Mesodermal cell (in vitro differentiated cells): ENCODE data around the gene PDSS1.
A peak's percentile ranks its signal among the peaks of the same experiment; 100 is the strongest.
"Not testable (repeated sequence)": the region's sequence is repeated elsewhere in the genome, so short reads cannot be mapped to it uniquely, and the experiment has no call there.

Experiments used
- H3K27ac ChIP-seq: 2 replicates; pipeline ENCODE4 v1.7.0; 2013; ENCODE audit warnings: mild to moderate bottlenecking, low read depth, low read length, moderate library complexity; ENCODE audit not compliant: severe bottlenecking
- H3K36me3 ChIP-seq: 2 replicates; pipeline ENCODE4 v1.7.1; 2013; ENCODE audit warnings: mild to moderate bottlenecking, low read length, moderate library complexity; ENCODE audit not compliant: control insufficient read depth, insufficient read depth
- H3K4me1 ChIP-seq: one replicate; pipeline ENCODE4 v1.7.1; 2013; ENCODE audit warnings: mild to moderate bottlenecking, low read length; ENCODE audit not compliant: insufficient read depth, control insufficient read depth, poor library complexity, severe bottlenecking
- H3K4me3 ChIP-seq: 2 replicates; pipeline ENCODE4 v1.7.0; 2013; ENCODE audit warnings: low read length, control low read depth, mild to moderate bottlenecking; ENCODE audit not compliant: insufficient read depth, poor library complexity, severe bottlenecking; ENCODE audit errors: extremely low read depth
- H3K9me3 ChIP-seq: 2 replicates; pipeline ENCODE4 v1.7.1; 2013; ENCODE audit warnings: mild to moderate bottlenecking, low read length, moderate library complexity; ENCODE audit not compliant: control insufficient read depth
- WGBS, 2 experiments: methylation state at CpG; one replicate each; pipeline ENCODE4 v1.1.5; 2013; ENCODE audit warnings: missing lambda C conversion rate in 2 of 2; ENCODE audit not compliant: insufficient coverage in 2 of 2; 5-methylcytosine and 5-hydroxymethylcytosine counted together

PDSS1 gene

DNA sequence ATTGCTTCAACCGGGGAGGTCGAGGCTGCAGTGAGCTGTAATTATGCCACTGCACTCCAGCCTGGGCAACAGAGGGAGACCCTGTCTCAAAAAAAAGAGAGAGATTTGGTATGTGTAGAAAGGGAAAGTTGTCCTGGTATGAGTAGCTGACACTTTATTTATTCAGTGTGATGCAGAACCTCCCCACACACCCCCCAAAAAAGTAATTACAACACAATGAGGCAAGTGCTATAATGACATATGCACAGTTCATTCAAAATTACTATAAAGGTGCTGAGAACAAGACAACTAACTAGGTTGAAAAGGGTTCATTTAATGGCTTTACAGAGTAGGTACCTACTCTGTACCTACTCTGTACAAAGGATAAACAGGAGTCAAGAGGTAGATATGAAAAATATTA is 80.2 kb downstream of the PDSS1 start:
- Histone ChIP-seq H3K36me3 (no peaks in the 10 kb centered on the region), H3K27ac (no peak overlapping the region), H3K9me3 (no peaks in the 10 kb centered on the region), H3K4me3 (no peak overlapping the region), H3K4me1 (peaks cover 28% of the 10 kb centered on the region)
- WGBS, 2 experiments, result 83 to 100% methylated on average over 2 of the region's 2 CpGs

DNA sequence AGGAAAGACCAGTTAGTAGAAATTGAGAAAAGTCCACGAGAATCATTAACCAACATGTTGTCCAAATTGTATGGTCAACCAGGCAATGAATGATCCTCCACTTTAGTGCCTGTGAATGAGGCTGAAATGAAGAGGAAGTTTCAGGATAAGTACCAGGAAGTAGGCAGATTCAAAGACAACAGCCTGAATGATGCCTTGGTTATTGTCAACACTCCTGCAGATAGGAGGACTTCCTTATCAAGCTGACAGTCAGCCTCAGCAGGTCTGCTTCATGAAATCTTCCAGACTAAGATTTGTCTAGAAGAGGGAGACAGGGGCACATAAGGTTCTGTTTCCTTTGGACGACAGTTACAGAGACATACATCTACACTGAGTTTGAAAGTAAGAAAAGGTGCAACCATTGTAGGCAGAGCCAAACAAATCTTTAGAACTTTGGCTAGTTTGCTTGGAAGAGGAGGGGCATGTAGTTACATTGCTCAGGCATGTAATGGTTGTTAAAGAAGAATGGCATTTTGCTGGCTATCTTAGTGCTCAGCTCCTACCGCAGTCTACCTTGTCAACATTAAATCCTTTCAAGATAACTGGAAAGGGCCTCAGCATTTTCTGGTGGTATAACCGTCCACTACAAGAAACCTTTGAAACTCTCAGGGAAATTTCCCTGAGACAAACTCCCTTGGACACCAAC is 81.8 kb downstream of the PDSS1 start:
- Histone ChIP-seq H3K9me3 (no peaks in the 10 kb centered on the region), H3K4me1 (peaks cover 28% of the 10 kb centered on the region), H3K27ac (peak overlapping the region; percentile 52), H3K4me3 (no peak overlapping the region), H3K36me3 (no peaks in the 10 kb centered on the region)
- 84 to 100% methylated on average over 1 to 4 of the region's 4 CpGs for WGBS, 2 experiments

DNA sequence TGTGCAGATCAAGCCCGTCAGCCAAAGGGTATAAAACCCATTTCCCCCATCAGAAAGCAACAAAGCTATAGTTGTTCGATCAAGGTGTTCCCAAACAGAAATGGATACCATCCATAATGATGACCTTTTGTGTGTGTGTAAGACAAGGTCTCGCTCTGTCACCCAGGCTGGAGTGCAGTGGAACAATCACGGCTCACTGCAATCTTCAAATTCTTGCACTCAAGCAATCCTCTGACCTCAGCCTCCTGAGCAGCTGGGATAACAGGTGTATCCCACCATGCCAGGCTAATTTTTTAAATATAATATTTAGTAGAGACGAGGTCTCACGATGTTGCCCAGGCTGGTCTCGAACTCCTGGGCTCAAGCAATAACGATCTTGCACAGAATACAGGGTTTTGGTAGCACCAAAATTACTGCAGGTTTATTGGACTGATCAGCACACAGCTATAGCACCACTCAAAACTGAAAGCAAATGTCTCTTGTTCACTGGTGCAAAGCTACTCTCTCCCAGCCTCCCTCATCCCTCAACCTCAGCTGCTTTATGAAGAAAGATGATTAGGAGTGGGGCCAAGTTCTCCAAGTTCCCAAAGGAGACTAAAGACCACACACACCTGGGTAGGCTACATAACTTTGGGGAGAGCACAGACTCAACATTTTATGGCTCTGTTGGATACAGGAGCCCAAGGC is 82.7 kb downstream of the PDSS1 start:
- H3K4me1 ChIP-seq, result peaks cover 28% of the 10 kb centered on the region
- H3K36me3 ChIP-seq, result no peaks in the 10 kb centered on the region
- no peak overlapping the region for H3K4me3 ChIP-seq
- WGBS, 2 experiments, result 95 to 98% methylated on average over 5 to 6 of the region's 8 CpGs
- no peaks in the 10 kb centered on the region for H3K9me3 ChIP-seq
- H3K27ac ChIP-seq, result peak overlapping the region; percentile 52

DNA sequence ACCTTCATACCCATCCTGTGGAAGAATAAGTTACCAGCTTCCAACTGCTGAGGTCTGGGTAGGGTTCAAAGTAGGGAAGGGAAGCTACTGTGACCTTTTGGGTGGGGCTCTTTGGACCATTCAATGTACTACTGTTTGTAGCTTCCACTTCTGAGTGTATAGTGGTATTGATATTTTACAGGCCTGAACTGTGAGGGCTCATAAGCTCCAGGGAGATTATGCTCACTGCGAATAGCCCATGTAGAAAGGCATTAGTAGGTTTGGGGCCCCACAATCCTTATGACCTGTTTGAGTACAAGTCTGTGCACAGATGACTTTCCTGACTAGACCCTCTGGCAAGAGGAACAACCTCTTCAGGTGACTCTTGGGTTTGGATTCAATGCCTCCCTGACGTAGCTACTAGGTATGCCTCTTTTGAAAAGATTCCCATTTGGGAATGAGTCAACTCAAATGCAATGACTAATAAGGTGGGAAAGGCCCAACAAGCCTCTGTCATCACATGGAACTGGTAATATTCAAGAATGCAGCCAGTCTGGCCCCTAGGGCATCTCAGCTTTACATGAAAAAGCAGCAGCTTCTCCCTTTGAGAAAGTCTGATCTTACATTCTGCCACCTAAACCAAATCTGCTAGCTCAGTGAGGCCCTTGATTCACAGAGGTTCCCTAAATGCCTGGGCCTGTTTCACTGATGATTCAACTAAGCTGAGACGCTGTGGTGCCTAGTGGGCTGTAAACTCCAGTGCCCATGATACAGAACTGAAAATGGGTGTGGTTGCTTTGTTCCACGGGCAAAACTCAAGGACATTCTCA is 83.5 kb downstream of the PDSS1 start:
- no peaks in the 10 kb centered on the region for H3K9me3 ChIP-seq
- H3K4me1 ChIP-seq, result peaks cover 27% of the 10 kb centered on the region
- no peak overlapping the region for H3K4me3 ChIP-seq
- 90 to 97% methylated on average over 3 of the region's 4 CpGs for WGBS, 2 experiments
- peak overlapping the region; percentile 51 for H3K27ac ChIP-seq
- no peaks in the 10 kb centered on the region for H3K36me3 ChIP-seq

DNA sequence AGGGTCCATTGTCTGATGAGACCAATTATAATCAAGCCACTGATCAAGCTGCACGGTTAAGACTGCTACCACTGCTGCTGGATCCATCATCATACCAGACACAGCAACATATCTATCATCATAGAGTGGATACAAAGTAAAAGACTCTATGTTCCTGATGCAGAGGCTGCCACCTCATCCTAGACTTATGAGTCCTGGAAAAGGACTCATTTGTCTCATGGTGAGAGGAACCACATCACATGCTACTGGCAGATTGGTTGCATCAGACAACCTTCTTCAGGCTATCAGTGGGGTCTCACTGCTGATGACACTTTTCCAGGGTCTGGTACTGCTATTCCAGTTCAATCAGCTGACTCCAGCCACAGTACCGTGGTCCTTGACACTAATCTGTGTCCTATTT is 84.3 kb downstream of the PDSS1 start:
- H3K27ac ChIP-seq, result peak overlapping the region; percentile 51
- peaks cover 24% of the 10 kb centered on the region for H3K4me1 ChIP-seq
- H3K36me3 ChIP-seq, result no peaks in the 10 kb centered on the region
- H3K4me3 ChIP-seq, result no peak overlapping the region
- H3K9me3 ChIP-seq, result no peaks in the 10 kb centered on the region
- 100% methylated on average over 1 to 2 of the region's 2 CpGs for WGBS, 2 experiments

DNA sequence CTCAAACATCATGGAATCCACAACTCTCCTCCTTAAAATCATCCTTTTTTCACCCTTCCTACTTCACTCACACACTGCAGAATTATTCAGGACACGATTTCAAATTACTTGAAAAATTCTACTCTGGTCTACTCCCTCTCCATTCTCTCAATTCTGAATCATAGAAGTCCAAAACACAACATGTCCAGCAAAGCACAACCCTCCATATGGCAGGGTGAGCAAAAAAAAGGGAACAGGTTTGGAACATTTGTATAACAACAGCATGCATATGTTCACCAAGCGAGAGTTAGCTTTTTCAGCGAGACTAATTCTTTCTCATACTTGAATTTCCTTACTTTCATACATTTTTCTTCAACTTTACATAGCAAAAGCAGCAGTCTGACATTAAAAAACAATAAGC is 89.9 kb downstream of the PDSS1 start:
- Histone ChIP-seq H3K4me1 (no peaks in the 10 kb centered on the region), H3K9me3 (no peaks in the 10 kb centered on the region), H3K4me3 (no peak overlapping the region), H3K27ac (no peak overlapping the region), H3K36me3 (no peaks in the 10 kb centered on the region)
- 82 to 100% methylated on average over 2 to 3 of the region's 3 CpGs for WGBS, 2 experiments

DNA sequence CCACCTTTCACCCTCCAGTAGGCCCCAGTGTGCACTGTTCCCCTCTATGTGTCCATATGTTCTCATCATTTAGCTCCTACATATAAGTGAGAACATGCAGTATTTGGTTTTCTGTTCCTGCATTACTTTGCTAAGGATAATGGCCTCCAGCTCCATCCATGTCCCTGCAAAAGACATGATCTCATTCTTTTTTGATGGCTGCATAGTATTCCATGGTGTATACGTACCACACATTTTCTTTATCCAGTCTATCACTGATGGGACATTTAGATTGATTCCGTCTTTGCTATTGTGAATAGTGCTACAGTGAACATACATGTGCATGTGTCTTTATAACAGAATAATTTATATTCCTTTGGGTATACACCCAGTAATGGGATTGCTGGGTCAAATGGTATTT is 92.3 kb downstream of the PDSS1 start:
- no CpG with 5 or more reads among the region's 2 CpGs for WGBS, 2 experiments
- not testable (repeated sequence) for H3K27ac ChIP-seq, H3K36me3 ChIP-seq, H3K9me3 ChIP-seq, H3K4me3 ChIP-seq, H3K4me1 ChIP-seq

DNA sequence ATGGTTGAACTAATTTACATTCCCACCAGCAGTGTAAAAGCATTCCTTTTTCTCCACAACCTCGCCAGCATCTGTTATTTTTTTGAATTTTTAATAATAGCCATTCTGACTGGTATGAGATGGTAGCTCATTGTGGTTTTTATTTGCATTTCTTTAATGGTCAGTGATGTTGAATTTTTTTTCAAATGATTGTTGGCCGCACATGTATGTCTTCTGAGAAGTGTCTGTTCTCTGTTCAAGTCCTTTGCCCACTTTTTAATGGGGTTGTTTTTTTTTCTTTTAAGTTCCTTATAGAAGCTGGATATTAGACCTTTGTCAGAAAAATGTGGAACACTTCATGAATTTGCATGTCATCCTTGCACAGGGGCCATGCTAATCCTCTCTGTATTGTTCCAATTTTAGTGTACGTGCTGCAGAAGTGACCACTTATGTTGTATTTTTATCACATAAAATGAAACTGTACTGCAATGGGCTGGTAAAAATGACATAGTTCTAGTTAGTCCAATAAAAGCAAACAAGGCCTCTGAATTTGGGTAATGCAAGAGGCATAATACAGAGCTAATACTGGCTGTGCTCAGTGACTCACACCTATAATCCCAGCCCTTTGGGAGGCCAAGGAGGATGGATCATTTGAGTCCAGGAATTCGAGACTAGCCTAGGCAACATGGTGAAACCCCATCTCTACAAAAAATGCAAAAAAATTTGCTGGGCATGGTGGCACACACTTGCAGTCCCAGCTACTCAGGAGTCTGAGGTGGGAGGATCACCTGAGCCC is 92.9 kb downstream of the PDSS1 start:
- no peaks in the 10 kb centered on the region for H3K36me3 ChIP-seq
- no peak overlapping the region for H3K27ac ChIP-seq
- no peaks in the 10 kb centered on the region for H3K9me3 ChIP-seq
- WGBS, 2 experiments, result 72 to 100% methylated on average over 1 to 2 of the region's 4 CpGs
- no peak overlapping the region for H3K4me3 ChIP-seq
- no peaks in the 10 kb centered on the region for H3K4me1 ChIP-seq

DNA sequence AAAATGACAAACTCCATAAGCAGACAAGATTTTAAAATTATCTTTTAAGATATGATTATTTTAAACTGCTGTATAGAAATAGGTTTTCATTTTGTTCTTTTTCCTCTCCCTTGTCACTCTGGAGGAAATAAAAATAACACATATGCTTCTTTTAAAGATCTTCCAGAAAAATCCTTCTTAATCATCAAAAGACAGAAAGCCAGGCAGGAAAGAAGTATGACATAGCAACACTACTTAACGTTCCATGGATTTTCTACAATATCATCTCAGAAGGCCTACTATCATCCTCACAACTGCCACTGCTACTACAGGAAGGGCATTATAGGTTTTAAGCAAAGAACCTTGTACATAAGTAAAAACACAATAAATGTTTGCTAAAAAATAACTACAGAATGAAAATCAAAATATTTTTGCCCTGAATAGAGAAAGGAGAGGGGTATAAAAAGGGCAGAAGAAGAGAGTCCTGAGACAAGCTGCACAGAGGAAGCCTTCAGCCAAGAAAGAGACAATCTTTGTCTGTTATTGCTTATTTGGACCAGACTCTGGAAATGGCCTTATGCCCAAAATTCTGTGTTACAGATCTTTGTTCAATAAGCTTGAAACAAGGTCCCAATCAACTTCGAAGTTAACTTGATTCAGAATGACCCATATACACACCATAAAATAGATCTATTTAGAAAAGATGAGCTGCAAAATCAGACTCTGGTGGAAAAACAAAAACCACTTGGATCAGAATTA is 95.4 kb downstream of the PDSS1 start:
- no CpG with 5 or more reads among the region's 2 CpGs for WGBS, 2 experiments
- Histone ChIP-seq H3K27ac (no peak overlapping the region), H3K4me3 (no peak overlapping the region), H3K9me3 (peaks cover 4% of the 10 kb centered on the region), H3K4me1 (no peaks in the 10 kb centered on the region), H3K36me3 (no peaks in the 10 kb centered on the region)
